ENCODE measurements around the gene NKD2.

Gene NKD2

GRCh38 chr5:1086137-1086536 lies 77.5 kb downstream of the NKD2 start:
- no peak for DNase-seq (ENCODE audit: low spot score)
- TF ChIP-seq CTCF (IDR thresholded peaks at IDR 0.05; ENCODE audit: extremely low read depth, missing control alignments), result no peak

- no peak for DNase-seq (ENCODE audit: low spot score)
- no peak for TF ChIP-seq CTCF (IDR thresholded peaks at IDR 0.05; ENCODE audit: extremely low read depth, missing control alignments)
Measured at GRCh38 chr5:1086871-1087270, 78.3 kb downstream of the NKD2 start.

- no peak for TF ChIP-seq CTCF (IDR thresholded peaks at IDR 0.05; ENCODE audit: extremely low read depth, missing control alignments)
- DNase-seq (ENCODE audit: low spot score), result no peak
Measured at GRCh38 chr5:1087428-1087827, 78.8 kb downstream of the NKD2 start.

GRCh38 chr5:1088031-1088430 lies 79.4 kb downstream of the NKD2 start:
- TF ChIP-seq CTCF (IDR thresholded peaks at IDR 0.05; ENCODE audit: extremely low read depth, missing control alignments), result no peak

More at GRCh38 chr5:1088031-1088430, 79.4 kb downstream of the NKD2 start:
- no peak for DNase-seq (ENCODE audit: low spot score)
